ENCODE results near the gene GRIN3B. TPM values are rescaled to one million over a fixed set of nuclear protein-coding genes. Genes with fewer than 3 reads are reported as not detected.

The GRIN3B gene
- total RNA-seq, 2 donors from 2014 or later, result 0.26 TPM; not detected in 1

- 95 to 99% methylated on average over 6 of the region's 6 CpGs for WGBS, 2 donors
- no peaks in the 10 kb centered on the region for H3K27me3 ChIP-seq
- no peak for DNase-seq
- no peak overlapping the region for H3K4me3 ChIP-seq
- peaks cover 0 to 9% of the 10 kb centered on the region in 2 donors for H3K36me3 ChIP-seq (replicated peaks in 1 of 2; ENCODE audit: insufficient read depth in 1 of 2, low read depth in 2 of 2)
- TF ChIP-seq POLR2A (IDR thresholded peaks at IDR 0.05), result no peak
- TF ChIP-seq, protein P1, sequence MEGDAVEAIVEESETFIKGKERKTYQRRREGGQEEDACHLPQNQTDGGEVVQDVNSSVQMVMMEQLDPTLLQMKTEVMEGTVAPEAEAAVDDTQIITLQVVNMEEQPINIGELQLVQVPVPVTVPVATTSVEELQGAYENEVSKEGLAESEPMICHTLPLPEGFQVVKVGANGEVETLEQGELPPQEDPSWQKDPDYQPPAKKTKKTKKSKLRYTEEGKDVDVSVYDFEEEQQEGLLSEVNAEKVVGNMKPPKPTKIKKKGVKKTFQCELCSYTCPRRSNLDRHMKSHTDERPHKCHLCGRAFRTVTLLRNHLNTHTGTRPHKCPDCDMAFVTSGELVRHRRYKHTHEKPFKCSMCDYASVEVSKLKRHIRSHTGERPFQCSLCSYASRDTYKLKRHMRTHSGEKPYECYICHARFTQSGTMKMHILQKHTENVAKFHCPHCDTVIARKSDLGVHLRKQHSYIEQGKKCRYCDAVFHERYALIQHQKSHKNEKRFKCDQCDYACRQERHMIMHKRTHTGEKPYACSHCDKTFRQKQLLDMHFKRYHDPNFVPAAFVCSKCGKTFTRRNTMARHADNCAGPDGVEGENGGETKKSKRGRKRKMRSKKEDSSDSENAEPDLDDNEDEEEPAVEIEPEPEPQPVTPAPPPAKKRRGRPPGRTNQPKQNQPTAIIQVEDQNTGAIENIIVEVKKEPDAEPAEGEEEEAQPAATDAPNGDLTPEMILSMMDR (IDR thresholded peaks at IDR 0.05), result no peak
- no peaks in the 10 kb centered on the region for H3K4me1 ChIP-seq
- H3K27ac ChIP-seq, result no peak overlapping the region
- ATAC-seq, result no peak
- intact Hi-C loops (cut with DNase I), result no loop called here
- H3K9me3 ChIP-seq, result peaks cover 0 to 7% (median 0%) of the 10 kb centered on the region in 3 donors
These were observed 27.9 kb upstream of the GRIN3B start for GRCh38 chr19:972281-972680.

DNA sequence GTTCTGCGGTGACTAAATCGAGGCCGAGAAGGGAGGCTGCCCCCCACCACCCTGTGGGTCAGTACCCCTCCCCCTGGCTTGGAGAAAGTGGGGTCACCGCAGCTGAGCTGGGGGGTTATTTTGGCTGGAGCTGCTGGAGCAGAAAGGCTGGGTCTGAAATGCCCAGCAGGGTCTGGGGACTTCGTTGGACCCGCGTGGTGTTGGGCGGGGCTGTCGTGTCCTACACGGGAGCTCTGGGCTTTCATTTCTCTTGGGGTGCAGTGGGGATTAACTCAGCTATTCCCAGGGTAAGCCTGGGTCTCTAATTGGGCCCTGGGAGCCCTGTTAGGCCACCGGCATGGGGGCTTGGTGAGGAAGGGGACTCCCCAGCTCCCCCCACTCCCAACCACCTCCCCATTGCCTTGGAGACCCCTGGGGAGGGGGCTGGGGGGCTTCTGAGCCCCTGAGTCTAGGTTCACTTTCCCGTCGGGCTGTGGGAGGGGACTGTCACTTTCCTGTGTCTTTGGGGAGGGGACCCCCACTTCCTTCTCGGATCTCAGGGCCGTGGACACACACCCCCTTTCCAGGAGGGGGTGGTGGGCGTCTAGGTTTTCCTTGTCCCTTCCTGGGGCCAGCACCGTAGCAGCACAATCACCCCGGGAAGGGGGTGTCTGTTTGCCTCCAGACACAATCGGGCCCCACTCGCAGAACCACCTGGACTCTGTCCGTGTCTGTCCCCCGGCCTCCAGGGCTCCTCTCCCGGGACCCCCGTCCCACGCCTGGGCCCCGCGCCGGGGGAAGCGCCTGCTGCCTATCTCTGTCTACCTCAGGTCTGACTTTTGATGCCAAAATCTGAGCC lies 26.3 kb upstream of the GRIN3B start:
- Histone ChIP-seq H3K9me3 (peaks cover 0 to 7% (median 0%) of the 10 kb centered on the region in 3 donors), H3K4me1 (no peaks in the 10 kb centered on the region), H3K36me3 (replicated peaks in 1 of 2; ENCODE audit: insufficient read depth in 1 of 2, low read depth in 2 of 2) (peaks cover 0 to 3% of the 10 kb centered on the region in 2 donors), H3K27me3 (no peaks in the 10 kb centered on the region), H3K27ac (no peak overlapping the region), H3K4me3 (no peak overlapping the region)
- no peak for ATAC-seq
- intact Hi-C loops (cut with DNase I), result no loop called here
- no peak for DNase-seq
- 80 to 89% methylated on average over 15 to 28 of the region's 29 CpGs for WGBS, 2 donors
- TF ChIP-seq POLR2A (IDR thresholded peaks at IDR 0.05), result no peak
- TF ChIP-seq, protein P1 (IDR thresholded peaks at IDR 0.05), result no peak

DNA sequence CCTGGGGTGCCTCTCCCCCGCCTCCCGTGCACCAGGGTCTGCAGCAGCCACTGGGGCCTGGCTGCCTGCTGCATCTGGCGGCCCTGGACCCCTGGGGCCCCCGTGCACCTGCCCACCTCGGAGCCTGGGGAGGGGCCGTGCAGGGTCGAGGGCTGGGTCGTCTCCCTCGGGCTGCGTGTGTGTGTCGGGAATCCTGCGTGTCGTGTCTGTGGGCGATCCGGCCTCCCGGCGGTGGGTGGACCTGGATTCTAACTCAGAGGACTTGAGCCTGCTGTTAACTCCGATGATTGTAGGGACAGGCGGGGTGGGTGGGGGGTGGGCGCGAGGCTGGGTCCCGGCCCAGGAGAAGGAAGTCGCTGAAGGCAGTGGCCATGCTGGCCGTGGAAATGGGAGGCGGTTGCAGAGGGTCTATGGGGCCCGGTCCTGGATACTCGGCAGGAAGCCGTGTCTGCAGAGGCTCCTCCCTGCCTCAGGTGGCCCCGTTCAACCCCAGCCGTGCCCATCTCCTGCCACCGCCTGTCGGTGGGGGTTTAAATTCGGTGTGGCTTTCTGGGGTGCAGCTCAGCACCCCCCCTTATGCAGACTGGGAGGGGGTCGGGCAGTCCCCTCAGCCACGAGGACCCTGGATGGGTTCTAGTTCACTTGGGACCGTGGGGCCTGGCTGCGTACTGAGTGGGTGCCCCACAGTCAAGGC lies 25.5 kb upstream of the GRIN3B start:
- 81 to 86% methylated on average over 20 to 30 of the region's 37 CpGs for WGBS, 2 donors
- intact Hi-C loops (cut with DNase I), result no loop called here
- ATAC-seq, result no peak

DNA sequence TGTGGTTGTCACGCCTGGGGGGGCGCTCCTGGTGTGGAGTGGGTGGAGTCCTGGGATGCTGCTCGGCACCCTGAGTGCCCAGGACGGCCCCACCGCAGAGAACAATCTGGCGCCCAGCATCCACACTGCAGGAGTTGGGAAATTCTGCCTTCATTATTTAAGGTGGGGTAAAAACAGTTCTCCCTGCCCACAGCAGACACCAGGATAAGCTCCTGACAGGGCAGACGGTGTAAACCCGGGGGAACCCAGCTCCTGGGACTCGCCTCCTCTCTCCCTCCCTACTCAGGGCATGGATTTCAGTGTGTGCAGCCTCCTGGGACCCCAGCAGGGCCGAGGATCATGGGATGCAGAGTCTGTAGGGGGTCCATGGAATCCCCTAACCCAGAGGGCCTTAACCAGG lies 23.7 kb upstream of the GRIN3B start:
- Histone ChIP-seq H3K27ac (no peak overlapping the region), H3K27me3 (no peaks in the 10 kb centered on the region), H3K4me1 (peaks cover 11% of the 10 kb centered on the region), H3K9me3 (no peaks in the 10 kb centered on the region), H3K36me3 (replicated peaks in 1 of 2; ENCODE audit: insufficient read depth in 1 of 2, low read depth in 2 of 2) (no peaks in the 10 kb centered on the region), H3K4me3 (no peak overlapping the region)
- WGBS, 2 donors, result 74 to 81% methylated on average over 6 to 10 of the region's 10 CpGs
- no peak for ATAC-seq
- TF ChIP-seq, protein P1 (IDR thresholded peaks at IDR 0.05), result no peak
- TF ChIP-seq POLR2A (IDR thresholded peaks at IDR 0.05), result no peak
- intact Hi-C loops (cut with DNase I), result loop anchor here (2.0 kb wide), 1 partner anchor 54 kb away; no protein-coding TSS in a partner anchor
- no peak for DNase-seq

More for the DNA sequence above, 25.5 kb upstream of the GRIN3B start:
- Histone ChIP-seq H3K4me3 (no peak overlapping the region), H3K4me1 (no peaks in the 10 kb centered on the region), H3K36me3 (replicated peaks in 1 of 2; ENCODE audit: insufficient read depth in 1 of 2, low read depth in 2 of 2) (peaks cover 0 to 3% of the 10 kb centered on the region in 2 donors), H3K9me3 (peaks cover 0 to 7% (median 0%) of the 10 kb centered on the region in 3 donors), H3K27ac (no peak overlapping the region), H3K27me3 (no peaks in the 10 kb centered on the region)
- TF ChIP-seq POLR2A (IDR thresholded peaks at IDR 0.05), result no peak
- TF ChIP-seq, protein P1 (IDR thresholded peaks at IDR 0.05), result no peak
- no peak for DNase-seq
